AML-193 (cell line): ENCODE results near the gene NKX1-1.

Experiments
- DNase-seq, 2 experiments: peaks; one replicate each; lab custom pipeline; 2025; lab: John Stamatoyannopoulos, UW

The NKX1-1 gene

DNA sequence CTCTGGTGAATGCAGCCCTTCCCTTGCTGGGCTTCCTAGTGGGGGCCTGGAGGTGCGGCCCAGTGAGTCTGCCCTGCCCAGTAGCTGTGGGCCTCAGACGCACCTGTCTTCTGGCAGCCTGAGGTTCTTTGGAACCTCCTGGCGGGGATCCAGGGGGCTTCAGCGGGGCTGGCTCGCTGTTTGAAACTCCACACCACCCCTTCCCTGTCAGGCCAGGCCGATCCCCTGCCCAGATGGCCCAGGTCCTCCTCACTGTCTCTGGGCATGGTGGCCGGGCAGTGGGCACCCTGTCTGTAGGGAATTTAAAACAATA, 10.7 kb upstream of the NKX1-1 start:
- DNase-seq = no peak

DNA sequence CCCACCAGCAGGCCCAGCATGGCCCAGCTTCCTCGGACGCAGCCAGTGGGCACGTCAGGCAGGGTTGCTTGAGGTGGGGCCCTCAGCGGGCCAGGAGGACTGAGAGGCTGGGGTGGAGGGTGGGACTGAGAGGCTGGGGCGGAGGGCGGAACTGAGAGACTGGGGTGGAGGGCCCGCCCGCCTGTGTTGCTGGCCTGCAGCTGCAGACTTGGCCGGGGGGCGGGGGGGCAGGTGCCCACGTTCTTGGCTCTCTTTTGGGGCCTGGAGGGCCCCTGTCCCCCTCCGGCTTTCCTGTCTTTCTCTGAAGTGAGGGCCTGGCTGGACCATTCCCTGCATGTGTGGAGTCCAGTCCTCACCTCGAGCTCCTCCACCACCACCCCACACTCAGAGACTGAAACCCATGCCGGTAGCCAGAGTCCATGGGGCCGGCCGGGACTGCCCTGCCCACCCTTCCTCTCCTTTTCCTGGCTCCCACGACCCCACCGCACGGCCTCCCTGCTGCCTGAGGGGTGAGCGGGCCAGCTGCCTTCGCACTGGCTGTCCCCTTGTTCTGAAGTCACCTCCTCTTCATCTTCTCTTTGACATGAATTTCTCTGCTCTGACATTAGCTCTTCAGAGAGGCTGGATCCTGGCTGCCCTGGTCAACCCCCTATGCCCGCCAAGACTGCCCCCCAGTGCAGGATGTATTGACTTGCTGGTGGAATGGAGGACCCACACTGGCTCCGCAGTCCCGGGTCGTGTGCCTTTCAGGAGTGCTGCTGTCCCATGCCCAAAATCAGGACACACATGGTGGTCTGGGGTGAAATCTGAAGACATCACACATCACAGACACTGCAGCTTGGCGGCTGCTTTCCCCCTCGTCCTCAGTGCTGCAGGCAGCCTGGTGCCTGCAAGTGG, 10.1 kb upstream of the NKX1-1 start:
- DNase-seq = no peak

GRCh38 chr4:1415681-1415981, 9.4 kb upstream of the NKX1-1 start:
- DNase-seq = no peak

- DNase-seq = no peak
These were observed 8.8 kb upstream of the NKX1-1 start for GRCh38 chr4:1414831-1415680.

DNA sequence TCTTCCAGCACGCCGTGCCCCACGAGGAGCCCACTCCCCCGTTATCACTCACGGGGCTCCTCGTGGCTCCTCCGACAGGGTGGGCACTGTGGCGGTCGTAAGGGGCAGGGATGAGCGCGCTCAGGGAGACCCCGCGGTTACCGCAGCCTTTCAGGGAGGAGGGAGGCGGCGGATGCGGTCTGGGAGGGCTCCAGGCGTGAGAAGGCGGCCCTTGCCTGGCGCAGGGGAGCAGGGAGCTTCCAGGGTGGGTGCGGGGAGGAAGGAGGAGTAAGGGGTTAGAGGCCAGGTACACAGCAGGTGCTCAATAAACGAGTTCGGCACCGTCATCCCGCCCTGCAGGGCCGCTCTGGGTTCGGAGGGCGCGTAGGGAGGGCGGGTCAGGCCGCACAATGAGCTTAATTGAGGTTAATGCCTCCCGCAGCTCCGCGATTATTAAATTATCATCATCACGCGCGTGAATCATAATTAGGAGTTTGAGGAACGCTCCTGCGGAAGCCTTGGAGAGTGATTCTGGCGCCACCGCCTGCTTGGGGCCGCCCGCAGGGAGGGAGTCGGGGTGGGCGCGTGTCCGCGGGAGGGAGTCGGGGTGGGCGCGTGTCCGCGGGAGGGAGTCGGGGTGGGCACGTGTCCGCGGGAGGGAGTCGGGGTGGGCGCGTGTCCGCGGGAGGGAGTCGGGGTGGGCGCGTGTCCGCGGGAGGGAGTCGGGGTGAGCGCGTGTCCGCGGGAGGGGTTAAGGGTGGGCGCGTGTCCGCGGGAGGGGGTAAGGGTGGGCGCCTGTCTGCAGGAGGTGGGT, 7.6 kb upstream of the NKX1-1 start:
- no peak for DNase-seq

DNA sequence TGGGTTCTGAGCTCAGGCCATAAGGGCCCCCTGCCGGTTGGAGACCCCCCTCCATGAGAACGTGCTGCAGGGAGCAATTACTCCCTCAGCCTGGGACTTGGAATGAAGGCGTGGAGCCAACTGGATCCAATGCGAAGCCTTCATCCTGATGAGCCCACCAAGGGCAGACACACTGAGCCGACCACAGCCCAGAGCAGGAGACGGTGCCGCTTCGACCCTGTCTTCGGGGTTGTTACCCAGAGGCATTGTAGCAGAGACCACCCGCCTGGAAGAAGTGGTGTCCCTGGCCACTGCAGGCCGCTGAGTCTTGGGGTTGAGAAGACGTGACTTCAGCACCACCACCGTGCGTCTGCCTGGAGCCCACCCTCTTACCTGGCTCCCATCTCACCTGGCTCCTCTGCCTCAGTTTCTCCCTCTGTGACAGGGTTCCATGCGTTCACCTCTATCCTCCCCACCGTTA, 7.0 kb upstream of the NKX1-1 start:
- no peak for DNase-seq

- no peak for DNase-seq
These were observed 6.3 kb upstream of the NKX1-1 start for GRCh38 chr4:1412376-1413203.

DNA sequence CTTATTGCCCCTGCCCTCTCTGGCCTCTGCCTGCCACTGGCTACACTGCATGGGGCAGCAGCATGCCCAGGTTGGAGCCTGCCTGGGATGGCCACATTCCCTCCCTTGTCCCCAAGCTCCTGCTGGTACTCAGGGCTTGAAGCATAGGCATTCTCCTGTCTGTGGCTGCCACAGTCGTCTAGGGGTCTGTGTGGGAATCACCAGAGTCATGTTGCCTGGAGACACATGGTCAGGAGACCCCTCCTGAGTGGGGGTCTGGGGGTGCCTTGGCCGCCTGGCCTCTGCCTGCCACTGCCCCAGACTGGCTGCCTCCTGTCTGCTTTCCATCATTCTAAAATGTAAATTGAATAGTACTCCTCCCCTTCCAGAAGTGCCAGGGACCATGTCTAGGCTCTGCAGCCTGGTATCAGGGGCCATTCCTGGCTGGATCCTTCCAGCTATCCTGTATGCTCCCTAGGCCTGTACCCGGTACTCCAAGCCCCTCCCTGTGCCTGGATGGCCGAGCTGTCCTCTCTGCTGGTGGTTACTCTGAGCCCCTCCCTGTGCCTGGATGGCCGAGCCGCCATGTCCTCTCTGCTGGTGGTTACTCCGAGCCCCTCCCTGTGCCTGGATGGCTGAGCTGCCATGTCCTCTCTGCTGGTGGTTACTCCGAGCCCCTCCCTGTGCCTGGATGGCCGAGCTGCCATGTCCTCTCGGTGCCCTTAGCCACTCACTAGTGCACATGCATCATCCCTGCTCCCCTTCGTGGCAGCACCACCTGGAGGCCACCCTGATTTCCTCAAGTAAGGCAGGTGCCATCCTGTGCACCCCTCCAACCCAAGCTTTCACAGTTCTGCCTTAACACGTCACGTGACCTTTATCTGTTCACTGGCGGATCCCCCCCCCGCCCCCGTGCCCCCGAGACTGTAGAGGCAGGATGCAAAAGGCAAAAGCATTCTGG, 5.5 kb upstream of the NKX1-1 start:
- no peak for DNase-seq

GRCh38 chr4:1410491-1411325, 4.5 kb upstream of the NKX1-1 start:
- DNase-seq = no peak

- DNase-seq = no peak
These were observed 3.5 kb upstream of the NKX1-1 start for GRCh38 chr4:1409491-1410425.

- DNase-seq = no peak
These were observed 2.8 kb upstream of the NKX1-1 start for GRCh38 chr4:1409079-1409478.

GRCh38 chr4:1408418-1408817, 2.2 kb upstream of the NKX1-1 start:
- DNase-seq = no peak

GRCh38 chr4:1407657-1408333, 1.6 kb upstream of the NKX1-1 start:
- no peak for DNase-seq

DNA sequence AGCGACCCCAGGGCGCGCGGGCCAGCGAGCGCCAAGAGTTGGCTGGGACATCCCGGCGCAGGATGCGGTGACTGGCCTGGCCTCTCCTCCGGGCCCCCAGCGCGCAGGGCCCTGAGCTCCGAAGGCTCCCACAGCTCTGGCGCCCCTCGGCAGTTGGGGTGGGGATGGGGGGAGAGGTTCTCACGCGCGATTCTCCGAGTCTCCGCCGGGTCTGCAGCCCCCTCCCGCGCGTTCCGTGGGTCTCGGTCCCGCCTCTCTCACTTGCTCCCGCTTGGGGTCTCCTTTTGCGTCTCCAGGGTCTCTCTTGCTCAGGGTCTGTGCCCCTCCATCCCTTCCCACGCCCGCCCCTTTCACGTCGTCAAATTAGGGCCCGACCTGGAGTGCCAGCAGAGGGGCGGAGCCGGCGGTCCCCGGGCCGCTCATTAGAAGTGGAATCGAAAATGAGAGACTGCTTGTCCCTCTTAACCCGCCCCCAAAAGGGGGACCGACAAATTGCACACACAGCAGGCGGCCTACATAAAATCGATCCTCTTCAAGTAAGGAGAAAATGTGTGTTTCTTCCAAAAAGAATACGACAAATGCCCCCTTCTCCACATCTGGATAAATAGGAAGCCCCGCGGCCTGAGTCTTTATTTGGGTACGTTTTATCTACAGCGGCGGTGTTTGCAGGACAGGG, 877 bp upstream of the NKX1-1 start:
- no peak for DNase-seq

- DNase-seq = no peak
These were observed 427 bp downstream of the NKX1-1 start for GRCh38 chr4:1405636-1406393.

DNA sequence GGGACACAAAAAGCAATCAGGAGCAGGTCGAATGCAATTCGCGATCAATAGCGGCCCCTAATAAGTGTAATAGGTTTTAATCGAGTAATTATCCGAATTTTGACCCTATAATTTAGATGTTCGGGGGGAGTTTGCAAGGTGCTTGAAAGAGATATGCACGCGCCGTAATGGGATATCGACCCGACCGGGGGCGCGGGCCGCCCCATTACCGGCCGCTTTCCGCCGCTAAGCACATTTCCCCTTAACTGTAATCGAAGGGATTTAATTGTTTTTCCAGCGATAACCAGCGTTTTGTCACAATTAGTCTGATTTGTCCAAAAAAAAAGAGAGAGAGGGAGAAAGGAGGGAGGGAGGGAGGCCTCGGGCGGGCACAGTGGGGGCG, 997 bp downstream of the NKX1-1 start:
- DNase-seq = no peak
